ENCODE results near the gene KRT72.

KRT72 gene

GRCh38 chr12:52605542-52605941, 4.3 kb upstream of the KRT72 start:
- POLR2A ChIA-PET: no interaction called here
- DNase-seq (ENCODE audit: extremely low spot score): no peak
- TF ChIP-seq FOXK2 (IDR thresholded peaks at IDR 0.05) (no peak), LEF1 (IDR thresholded peaks at IDR 0.05; ENCODE audit: borderline replicate concordance) (no peak), ARNT (IDR thresholded peaks at IDR 0.05) (no peak), SP1 (IDR thresholded peaks at IDR 0.05) (no peak), TARDBP (IDR thresholded peaks at IDR 0.05) (no peak)
- CTCF ChIA-PET: no interaction called here

- ChIA-PET POLR2A (no interaction called here), CTCF (no interaction called here)
- TF ChIP-seq ZNF384 (IDR thresholded peaks at IDR 0.05): no peak
- TF ChIP-seq, protein P1, sequence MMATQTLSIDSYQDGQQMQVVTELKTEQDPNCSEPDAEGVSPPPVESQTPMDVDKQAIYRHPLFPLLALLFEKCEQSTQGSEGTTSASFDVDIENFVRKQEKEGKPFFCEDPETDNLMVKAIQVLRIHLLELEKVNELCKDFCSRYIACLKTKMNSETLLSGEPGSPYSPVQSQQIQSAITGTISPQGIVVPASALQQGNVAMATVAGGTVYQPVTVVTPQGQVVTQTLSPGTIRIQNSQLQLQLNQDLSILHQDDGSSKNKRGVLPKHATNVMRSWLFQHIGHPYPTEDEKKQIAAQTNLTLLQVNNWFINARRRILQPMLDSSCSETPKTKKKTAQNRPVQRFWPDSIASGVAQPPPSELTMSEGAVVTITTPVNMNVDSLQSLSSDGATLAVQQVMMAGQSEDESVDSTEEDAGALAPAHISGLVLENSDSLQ (IDR thresholded peaks at IDR 0.05): no peak
- TF ChIP-seq CTBP1 (IDR thresholded peaks at IDR 0.05; ENCODE audit: borderline replicate concordance): no peak
- no peak for TF ChIP-seq ELF4 (IDR thresholded peaks at IDR 0.05)
- TF ChIP-seq ARNT (IDR thresholded peaks at IDR 0.05): no peak
- no peak for TF ChIP-seq TARDBP (IDR thresholded peaks at IDR 0.05)
- TF ChIP-seq FOXA1 (IDR thresholded peaks at IDR 0.05): no peak
- no peak for DNase-seq (ENCODE audit: extremely low spot score)
These were observed 3.6 kb upstream of the KRT72 start for GRCh38 chr12:52604859-52605258.

- DNase-seq (ENCODE audit: extremely low spot score): no peak
- TF ChIP-seq L3MBTL2 (conservative IDR thresholded peaks at IDR 0.05): no peak
- TF ChIP-seq BHLHE40 (IDR thresholded peaks at IDR 0.05; ENCODE audit: borderline replicate concordance): no peak
- TF ChIP-seq LEF1 (IDR thresholded peaks at IDR 0.05; ENCODE audit: borderline replicate concordance): no peak
- TF ChIP-seq FOXM1 (IDR thresholded peaks at IDR 0.05; ENCODE audit: borderline replicate concordance): no peak
- no peak for TF ChIP-seq ZNF384 (IDR thresholded peaks at IDR 0.05)
- TF ChIP-seq SUZ12 (IDR thresholded peaks at IDR 0.05): no peak
- TF ChIP-seq HDGF (IDR thresholded peaks at IDR 0.05; ENCODE audit: borderline replicate concordance): no peak
- CTCF ChIA-PET: no interaction called here
- POLR2A ChIA-PET: no interaction called here
These were observed 2.1 kb upstream of the KRT72 start for GRCh38 chr12:52603314-52603713.

DNA sequence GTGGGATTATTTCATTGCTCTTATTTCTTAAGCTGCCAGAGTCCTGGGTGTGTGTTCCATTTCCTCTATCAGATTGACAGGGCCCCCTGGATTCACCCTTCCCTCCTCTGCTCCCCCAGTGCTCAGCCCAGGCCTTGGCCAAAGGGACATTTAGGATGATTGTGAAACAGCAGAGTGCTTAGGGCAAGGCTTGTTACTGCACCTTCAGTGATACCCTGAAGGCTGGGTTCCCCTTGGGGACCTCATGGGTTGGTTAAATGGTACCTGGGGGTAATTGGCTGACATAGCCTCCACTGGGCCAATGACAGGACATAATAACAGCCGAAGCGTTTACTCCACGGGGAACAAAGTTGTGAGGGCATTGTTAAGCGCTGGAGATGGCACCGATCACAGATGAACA, 1.3 kb upstream of the KRT72 start:
- TF ChIP-seq FOXK2 (IDR thresholded peaks at IDR 0.05) (no peak), ELF4 (IDR thresholded peaks at IDR 0.05) (no peak), NFRKB (IDR thresholded peaks at IDR 0.05) (no peak), TARDBP (IDR thresholded peaks at IDR 0.05) (no peak), LEF1 (IDR thresholded peaks at IDR 0.05; ENCODE audit: borderline replicate concordance) (no peak), L3MBTL2 (conservative IDR thresholded peaks at IDR 0.05) (no peak), CTBP1 (IDR thresholded peaks at IDR 0.05; ENCODE audit: borderline replicate concordance) (no peak), FOXM1 (IDR thresholded peaks at IDR 0.05; ENCODE audit: borderline replicate concordance) (no peak), HDGF (IDR thresholded peaks at IDR 0.05; ENCODE audit: borderline replicate concordance) (no peak), SUZ12 (IDR thresholded peaks at IDR 0.05) (no peak), ZNF384 (IDR thresholded peaks at IDR 0.05) (no peak), ARNT (IDR thresholded peaks at IDR 0.05) (no peak)
- TF ChIP-seq, protein P1 (IDR thresholded peaks at IDR 0.05): no peak
- CTCF ChIA-PET: no interaction called here
- POLR2A ChIA-PET: no interaction called here
- DNase-seq (ENCODE audit: extremely low spot score): no peak

DNA sequence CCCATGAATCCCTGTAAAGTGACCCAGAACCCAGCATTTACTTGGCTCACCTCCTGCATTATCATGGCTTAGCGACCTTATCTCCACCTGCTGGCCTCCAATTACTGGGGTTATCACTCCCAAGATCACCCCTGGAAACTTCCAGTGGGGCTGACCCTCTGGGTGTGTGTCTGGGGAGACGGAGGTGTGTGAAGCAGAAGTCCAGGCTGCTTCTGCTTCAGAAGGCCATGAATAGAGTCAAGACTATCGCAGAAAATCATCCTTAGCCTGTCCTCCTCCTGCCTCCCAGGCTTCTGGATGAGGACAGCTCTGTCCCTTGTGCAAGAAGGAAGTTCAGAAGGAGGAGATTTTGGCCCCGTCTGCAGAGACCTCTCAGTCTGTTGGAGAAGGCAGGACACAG, 408 bp upstream of the KRT72 start:
- ChIA-PET POLR2A (no interaction called here), CTCF (no interaction called here)
- DNase-seq (ENCODE audit: extremely low spot score): no peak
- TF ChIP-seq NFRKB (IDR thresholded peaks at IDR 0.05): no peak
- no peak for TF ChIP-seq FOXA1 (IDR thresholded peaks at IDR 0.05)
- TF ChIP-seq L3MBTL2 (conservative IDR thresholded peaks at IDR 0.05): no peak
- TF ChIP-seq SP1 (IDR thresholded peaks at IDR 0.05): no peak
- TF ChIP-seq BHLHE40 (IDR thresholded peaks at IDR 0.05; ENCODE audit: borderline replicate concordance): no peak
- TF ChIP-seq ELF4 (IDR thresholded peaks at IDR 0.05): no peak
- TF ChIP-seq, protein P1 (IDR thresholded peaks at IDR 0.05): no peak
- no peak for TF ChIP-seq ZNF384 (IDR thresholded peaks at IDR 0.05)
- no peak for TF ChIP-seq ARNT (IDR thresholded peaks at IDR 0.05)
- no peak for TF ChIP-seq TARDBP (IDR thresholded peaks at IDR 0.05)
- TF ChIP-seq FOXM1 (IDR thresholded peaks at IDR 0.05; ENCODE audit: borderline replicate concordance): no peak
- TF ChIP-seq LEF1 (IDR thresholded peaks at IDR 0.05; ENCODE audit: borderline replicate concordance): no peak
- no peak for TF ChIP-seq SUZ12 (IDR thresholded peaks at IDR 0.05)
- TF ChIP-seq FOXK2 (IDR thresholded peaks at IDR 0.05): no peak
- TF ChIP-seq HDGF (IDR thresholded peaks at IDR 0.05; ENCODE audit: borderline replicate concordance): no peak
- TF ChIP-seq CTBP1 (IDR thresholded peaks at IDR 0.05; ENCODE audit: borderline replicate concordance): no peak

DNA sequence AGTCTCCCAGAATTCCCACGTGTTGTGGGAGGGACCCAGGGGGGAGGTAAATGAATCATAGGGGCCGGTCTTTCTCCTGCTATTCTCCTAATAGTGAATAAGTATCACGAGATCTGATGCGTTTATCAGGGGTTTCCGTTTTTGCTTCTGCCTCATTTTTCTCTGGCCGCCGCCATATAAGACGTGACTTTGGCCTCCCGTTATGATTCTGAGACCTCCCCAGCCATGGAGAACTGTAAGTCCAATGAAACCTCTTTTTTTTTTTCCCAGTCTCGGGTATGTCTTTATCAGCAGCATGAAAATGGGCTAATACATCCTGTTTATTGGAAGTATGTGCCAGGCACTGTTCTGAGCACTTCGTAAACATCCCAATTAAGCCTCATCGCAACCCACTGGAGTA, 788 bp downstream of the KRT72 start:
- DNase-seq (ENCODE audit: extremely low spot score): no peak
- no peak for TF ChIP-seq ARNT (IDR thresholded peaks at IDR 0.05)
- TF ChIP-seq L3MBTL2 (conservative IDR thresholded peaks at IDR 0.05): no peak
- TF ChIP-seq TARDBP (IDR thresholded peaks at IDR 0.05): no peak
- TF ChIP-seq CTBP1 (IDR thresholded peaks at IDR 0.05; ENCODE audit: borderline replicate concordance): no peak
- no peak for TF ChIP-seq ZNF384 (IDR thresholded peaks at IDR 0.05)
- no peak for TF ChIP-seq ELF4 (IDR thresholded peaks at IDR 0.05)
- TF ChIP-seq, protein P1 (IDR thresholded peaks at IDR 0.05): no peak
- TF ChIP-seq FOXK2 (IDR thresholded peaks at IDR 0.05): no peak
- no peak for TF ChIP-seq FOXA1 (IDR thresholded peaks at IDR 0.05)
- no peak for TF ChIP-seq SUZ12 (IDR thresholded peaks at IDR 0.05)
- TF ChIP-seq BHLHE40 (IDR thresholded peaks at IDR 0.05; ENCODE audit: borderline replicate concordance): no peak
- no peak for TF ChIP-seq FOXM1 (IDR thresholded peaks at IDR 0.05; ENCODE audit: borderline replicate concordance)
- TF ChIP-seq LEF1 (IDR thresholded peaks at IDR 0.05; ENCODE audit: borderline replicate concordance): no peak
- ChIA-PET POLR2A (no interaction called here), CTCF (no interaction called here)
